ENCODE results near the gene PRKCA. TPM values are rescaled to one million over a fixed set of nuclear protein-coding genes. Genes with fewer than 3 reads are reported as not detected.

PRKCA gene
- total and polyA plus RNA-seq, 2 of the 13 experiments (the other 11 are each of a cell fraction or from before 2014, with no cell fraction given) = 18.5 to 21.5 TPM

DNA sequence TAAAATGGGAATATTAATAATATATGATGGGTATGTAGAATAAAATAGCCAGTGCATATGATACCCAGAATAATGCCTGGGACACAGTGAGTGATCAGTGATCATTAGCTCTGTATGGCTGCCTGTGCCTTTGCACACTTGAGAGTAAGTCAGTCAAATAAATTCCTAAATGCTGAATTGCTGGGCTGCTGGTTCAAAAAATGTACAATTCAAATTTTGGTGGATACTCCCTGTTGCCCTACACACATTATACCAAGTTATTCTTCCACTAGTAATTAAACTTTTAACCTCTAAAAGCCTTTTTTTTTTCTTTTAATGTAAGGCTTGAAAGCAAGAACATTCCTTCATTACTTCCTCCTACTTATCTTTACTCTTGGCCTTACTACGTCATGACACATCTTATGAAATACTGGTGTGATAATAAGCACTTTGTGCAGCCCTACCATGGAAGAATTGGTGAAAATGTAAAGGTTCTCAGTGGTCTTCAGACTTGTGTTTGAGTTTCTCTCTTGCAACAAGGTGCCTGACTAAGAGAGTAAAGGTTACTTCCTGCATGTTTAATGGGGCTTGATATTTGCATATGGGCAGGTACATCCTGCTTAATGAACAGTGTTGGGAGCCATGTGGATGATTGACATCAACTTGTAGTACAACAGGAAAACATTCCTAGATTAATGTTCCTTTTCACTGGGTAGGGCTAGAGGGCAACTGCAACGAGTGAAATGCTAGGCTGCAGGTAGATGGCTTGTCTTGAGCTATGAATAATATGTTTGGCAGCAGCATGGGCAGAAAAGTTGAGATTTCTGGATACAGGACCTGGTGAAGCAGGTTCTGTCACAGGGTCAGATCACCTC is 84.3 kb downstream of the PRKCA start (continued):
- TF ChIP-seq ZBED4 (CRISPR knock-in tag; IDR thresholded peaks at IDR 0.05; ENCODE audit: borderline replicate concordance) (no peak), ADNP (CRISPR knock-in tag; IDR thresholded peaks at IDR 0.05) (no peak), CAMTA2 (CRISPR knock-in tag; IDR thresholded peaks at IDR 0.05; ENCODE audit: borderline replicate concordance) (no peak), ATF7-NPFF (CRISPR knock-in tag; IDR thresholded peaks at IDR 0.05; ENCODE audit: low read depth) (no peak), EHMT2 (IDR thresholded peaks at IDR 0.05; ENCODE audit: borderline replicate concordance, low read depth, low read length) (0 out of 2 replicates have a peak, but pooled peaks have one; percentile 63), ZNF781 (CRISPR knock-in tag; IDR thresholded peaks at IDR 0.05; ENCODE audit: borderline replicate concordance, not compliant biosample characterization) (no peak)

GRCh38 chr17:66387392-66387981 is 85.1 kb downstream of the PRKCA start:
- Histone ChIP-seq H2AFZ (ENCODE audit: low read length) (no peak overlapping the region), H4K20me1 (ENCODE audit: insufficient read depth, low read length) (no peaks in the 10 kb centered on the region), H3K4me2 (ENCODE audit: low read depth, low read length) (no peak overlapping the region), H3K4me1 (ENCODE audit: insufficient read depth, low read length) (peaks cover 36% of the 10 kb centered on the region), H3K27me3 (ENCODE audit: control insufficient read depth in 1 of 2, insufficient read depth in 2 of 2, low read length in 2 of 2) (no peaks in the 10 kb centered on the region), H3K9me3 (ENCODE audit: low read length) (no peaks in the 10 kb centered on the region), H3K9ac (ENCODE audit: insufficient read depth, low read depth, low read length) (no peak overlapping the region), H3K36me3 (replicated peaks in 1 of 2; ENCODE audit: control insufficient read depth in 1 of 2, insufficient read depth in 2 of 2, low read length in 2 of 2) (peaks cover 0 to 22% of the 10 kb centered on the region in 2 experiments; a peak in 3 of 5 replicates), H3K27ac (ENCODE audit: extremely low read length, insufficient read depth, low read length) (peak overlapping the region; percentile 51), H3K4me3 (replicated peaks in 1 of 3; ENCODE audit: insufficient read depth in 1 of 3, low read depth in 2 of 3, low read length in 3 of 3) (no peak overlapping the region), H3K79me2 (ENCODE audit: insufficient read depth, low read length) (peaks cover 23% of the 10 kb centered on the region)
- 86% methylated on average over 7 of the region's 7 CpGs for WGBS (ENCODE audit: low lambda C conversion rate)
- ChIA-PET CTCF (ENCODE audit: low intra/inter-chr PET ratio, low total read pairs) (no interaction called here), POLR2A (no interaction called here)
- no peak for DNase-seq (ENCODE audit: low spot score)
- FAIRE-seq = no peak
- BruUV-seq (replicated peaks) = no TSS peak
- peak; percentile 39 for ATAC-seq
- intact Hi-C loops (cut with micrococcal nuclease; ENCODE audit: unreplicated experiment) (loop anchor here (5.0 kb wide), 1 partner anchor 45 kb away; no protein-coding TSS in a partner anchor), in situ Hi-C loops (cut with HindIII; ENCODE audit: extremely low pct_ligation_motif_present, low pct_unique_long_range_greater_than_20kb) (no loop called here)
- 0 out of 2 replicates have a peak, but pooled peaks have one; percentile 34 for TF ChIP-seq HIVEP1 (CRISPR knock-in tag; IDR thresholded peaks at IDR 0.05)
- TF ChIP-seq ZFYVE20 (CRISPR knock-in tag; IDR thresholded peaks at IDR 0.05; ENCODE audit: borderline replicate concordance, low read depth) = no peak
- 0 out of 2 replicates have a peak, but pooled peaks have one; percentile 39 for TF ChIP-seq SALL2 (CRISPR knock-in tag; IDR thresholded peaks at IDR 0.05)
- 0 out of 2 replicates have a peak, but pooled peaks have one; percentile 0 for TF ChIP-seq ZGPAT (CRISPR knock-in tag; IDR thresholded peaks at IDR 0.05)
- no peak for TF ChIP-seq MZF1 (CRISPR knock-in tag; IDR thresholded peaks at IDR 0.05; ENCODE audit: borderline replicate concordance)
- TF ChIP-seq ZNF468 (CRISPR knock-in tag; IDR thresholded peaks at IDR 0.05) = no peak

Data from HepG2 (cell line).